ENCODE results near the gene CYSRT1. TPM values are rescaled to one million over a fixed set of nuclear protein-coding genes. Genes with fewer than 3 reads are reported as not detected.
A peak's percentile ranks its signal among the peaks of the same experiment; 100 is the strongest.

Gene CYSRT1
- total and polyA plus RNA-seq, 2 donors from 2014 or later = 0.94 to 1.3 TPM

GRCh38 chr9:137240318-137240840, 15.4 kb downstream of the CYSRT1 start:
- Histone ChIP-seq H3K9ac (ENCODE audit: low read length in 3 of 3) (peak overlapping the region in 1 of 3 donors; percentile 73), H3K36me3 (ENCODE audit: control insufficient read depth in 2 of 3, insufficient read depth in 3 of 3, low read length in 3 of 3) (peaks cover 2 to 13% (median 6%) of the 10 kb centered on the region in 3 donors), H3K27ac (ENCODE audit: low read depth in 2 of 2, low read length in 2 of 2) (peak overlapping the region; percentile 91 to 98), H3K4me3 (ENCODE audit: low read length in 3 of 3) (peak overlapping the region; percentile 24 to 64 (median 41)), H3K4me1 (ENCODE audit: control insufficient read depth in 2 of 3, insufficient read depth in 2 of 3, low read depth in 1 of 3, low read length in 3 of 3) (peaks cover 0 to 23% (median 11%) of the 10 kb centered on the region in 3 donors), H3K27me3 (ENCODE audit: control insufficient read depth, insufficient read depth, low read length) (no peaks in the 10 kb centered on the region), H3K9me3 (ENCODE audit: control insufficient read depth in 2 of 3, insufficient read depth in 1 of 3, low read length in 3 of 3) (no peaks in the 10 kb centered on the region)
- DNase-seq (peak; percentile 73 to 96 (median 86)), FAIRE-seq (no peak)
- intact Hi-C loops (cut with DNase I) = no loop called here
- TF ChIP-seq, protein P1, sequence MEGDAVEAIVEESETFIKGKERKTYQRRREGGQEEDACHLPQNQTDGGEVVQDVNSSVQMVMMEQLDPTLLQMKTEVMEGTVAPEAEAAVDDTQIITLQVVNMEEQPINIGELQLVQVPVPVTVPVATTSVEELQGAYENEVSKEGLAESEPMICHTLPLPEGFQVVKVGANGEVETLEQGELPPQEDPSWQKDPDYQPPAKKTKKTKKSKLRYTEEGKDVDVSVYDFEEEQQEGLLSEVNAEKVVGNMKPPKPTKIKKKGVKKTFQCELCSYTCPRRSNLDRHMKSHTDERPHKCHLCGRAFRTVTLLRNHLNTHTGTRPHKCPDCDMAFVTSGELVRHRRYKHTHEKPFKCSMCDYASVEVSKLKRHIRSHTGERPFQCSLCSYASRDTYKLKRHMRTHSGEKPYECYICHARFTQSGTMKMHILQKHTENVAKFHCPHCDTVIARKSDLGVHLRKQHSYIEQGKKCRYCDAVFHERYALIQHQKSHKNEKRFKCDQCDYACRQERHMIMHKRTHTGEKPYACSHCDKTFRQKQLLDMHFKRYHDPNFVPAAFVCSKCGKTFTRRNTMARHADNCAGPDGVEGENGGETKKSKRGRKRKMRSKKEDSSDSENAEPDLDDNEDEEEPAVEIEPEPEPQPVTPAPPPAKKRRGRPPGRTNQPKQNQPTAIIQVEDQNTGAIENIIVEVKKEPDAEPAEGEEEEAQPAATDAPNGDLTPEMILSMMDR (IDR thresholded peaks at IDR 0.05; ENCODE audit: borderline replicate concordance, extremely low read depth, insufficient read depth) = no peak

- intact Hi-C loops (cut with DNase I) = no loop called here
- peak; percentile 99 to 100 (median 100) for DNase-seq
- TF ChIP-seq, protein P1 (IDR thresholded peaks at IDR 0.05; ENCODE audit: borderline replicate concordance, extremely low read depth, insufficient read depth) = no peak
- H3K27ac ChIP-seq (ENCODE audit: low read depth in 2 of 2, low read length in 2 of 2) = peak within 1 kb of the TSS; percentile 91 to 98
- H3K9ac ChIP-seq (ENCODE audit: low read length in 3 of 3) = peak within 1 kb of the TSS; percentile 22 to 77 (median 73)
- no peaks in the 10 kb centered on the region for H3K9me3 ChIP-seq (ENCODE audit: control insufficient read depth in 2 of 3, insufficient read depth in 1 of 3, low read length in 3 of 3)
- H3K27me3 ChIP-seq (ENCODE audit: control insufficient read depth, insufficient read depth, low read length) = no peaks in the 10 kb centered on the region
- H3K36me3 ChIP-seq (ENCODE audit: control insufficient read depth in 2 of 3, insufficient read depth in 3 of 3, low read length in 3 of 3) = peaks cover 2 to 13% (median 6%) of the 10 kb centered on the region in 3 donors
- H3K4me1 ChIP-seq (ENCODE audit: control insufficient read depth in 2 of 3, insufficient read depth in 2 of 3, low read depth in 1 of 3, low read length in 3 of 3) = peaks cover 0 to 23% (median 11%) of the 10 kb centered on the region in 3 donors
- FAIRE-seq = peak; percentile 99
- H3K4me3 ChIP-seq (ENCODE audit: low read length in 3 of 3) = peak within 1 kb of the TSS; percentile 48 to 76 (median 70)
Measured at GRCh38 chr9:137240841-137241489, 16.0 kb downstream of the CYSRT1 start, which contains the start of gene TUBB4B. Gene TUBB4B (plus strand): TSS chr9:137241287. CDS start chr9:137241361, 74 bp downstream.

DNA sequence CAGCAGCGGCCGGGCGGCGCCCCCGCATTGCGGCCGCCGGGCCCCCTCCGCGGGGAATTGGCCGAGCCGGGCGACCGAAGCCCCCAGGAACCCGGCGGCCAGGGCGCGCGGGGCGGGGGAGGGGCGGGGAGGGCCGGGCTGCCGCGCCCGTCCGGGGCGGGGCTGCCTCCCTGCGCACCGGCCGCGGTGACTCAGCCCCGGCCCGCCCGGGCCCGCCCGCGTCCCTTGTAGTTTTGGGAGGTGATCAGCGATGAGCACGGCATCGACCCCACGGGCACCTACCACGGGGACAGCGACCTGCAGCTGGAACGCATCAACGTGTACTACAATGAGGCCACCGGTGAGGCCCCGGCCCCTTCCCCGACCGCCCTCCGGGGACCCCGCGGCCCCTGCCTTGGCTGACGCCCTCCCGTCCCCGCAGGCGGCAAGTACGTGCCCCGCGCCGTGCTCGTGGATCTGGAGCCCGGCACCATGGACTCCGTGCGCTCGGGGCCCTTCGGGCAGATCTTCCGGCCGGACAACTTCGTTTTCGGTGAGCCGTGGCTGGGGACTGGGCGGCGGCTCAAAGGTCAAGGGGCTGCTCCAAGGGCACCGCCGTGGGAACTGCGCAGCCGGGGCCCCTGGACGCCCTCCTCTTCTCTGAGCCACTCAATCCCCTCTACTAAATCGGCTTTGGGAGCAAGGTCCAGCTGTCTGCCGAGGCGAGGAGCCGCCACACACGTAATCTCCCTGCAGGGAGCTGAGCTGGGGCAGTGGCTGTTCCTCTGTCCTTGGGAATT, 16.7 kb downstream of the CYSRT1 start:
- Histone ChIP-seq H3K36me3 (ENCODE audit: control insufficient read depth in 2 of 3, insufficient read depth in 3 of 3, low read length in 3 of 3) (peaks cover 2 to 13% (median 6%) of the 10 kb centered on the region in 3 donors), H3K9me3 (ENCODE audit: control insufficient read depth in 2 of 3, insufficient read depth in 1 of 3, low read length in 3 of 3) (no peaks in the 10 kb centered on the region), H3K9ac (ENCODE audit: low read length in 3 of 3) (peak overlapping the region; percentile 22 to 77 (median 71)), H3K4me1 (ENCODE audit: control insufficient read depth in 2 of 3, insufficient read depth in 2 of 3, low read depth in 1 of 3, low read length in 3 of 3) (peaks cover 0 to 19% (median 11%) of the 10 kb centered on the region in 3 donors), H3K4me3 (ENCODE audit: low read length in 3 of 3) (peak overlapping the region; percentile 48 to 76 (median 70)), H3K27ac (ENCODE audit: low read depth in 2 of 2, low read length in 2 of 2) (peak overlapping the region; percentile 83 to 90), H3K27me3 (ENCODE audit: control insufficient read depth, insufficient read depth, low read length) (no peaks in the 10 kb centered on the region)
- DNase-seq (peak in 1 of 5 donors; percentile 90), FAIRE-seq (no peak)
- intact Hi-C loops (cut with DNase I) = no loop called here
- TF ChIP-seq, protein P1 (IDR thresholded peaks at IDR 0.05; ENCODE audit: borderline replicate concordance, extremely low read depth, insufficient read depth) = no peak
